Activated CD8-positive, alpha-beta T cell treated with anti-CD3 and anti-CD28 coated beads for 36 hours (primary cell): ENCODE measurements around the gene GPR26. TPM values are rescaled to one million over a fixed set of nuclear protein-coding genes. Genes with fewer than 3 reads are reported as not detected.

Experiments used
- ATAC-seq: fragments of 200-7000 bp; cut with Tn5 transposase; one replicate; pipeline ENCODE4 v1.10.0; 2021; ENCODE audit warnings: mild to moderate bottlenecking, moderate library complexity
- CTCF ChIA-PET: fragments of 350-600 bp; sonication (Branson Sonifier 250); formaldehyde crosslinking; loops from one replicate; lab custom pipeline; 2021; ENCODE audit warnings: antibody characterized with exemption; lab: Charles Lee
- POLR2A ChIA-PET: fragments of 350-600 bp; sonication (Branson Sonifier 250); formaldehyde crosslinking; loops from one replicate; lab custom pipeline; 2021; ENCODE audit warnings: antibody characterized with exemption; lab: Charles Lee
- DNase-seq: peaks from one replicate; pipeline ENCODE4 v3.0.0-alpha.2; 2020
- H3K27ac Mint-ChIP-seq: one replicate; pipeline ENCODE4 v1.8.0; 2021; ENCODE audit warnings: mild to moderate bottlenecking, mixed read lengths
- H3K27me3 Mint-ChIP-seq: one replicate; pipeline ENCODE4 v1.8.0; 2021; ENCODE audit warnings: mixed read lengths
- H3K36me3 Mint-ChIP-seq: one replicate; pipeline ENCODE4 v1.8.0; 2021; ENCODE audit warnings: low read depth, mixed read lengths
- H3K4me1 Mint-ChIP-seq: one replicate; pipeline ENCODE4 v1.8.0; 2021; ENCODE audit warnings: low read depth, mixed read lengths
- H3K4me3 Mint-ChIP-seq: one replicate; pipeline ENCODE4 v1.8.0; 2021; ENCODE audit warnings: mild to moderate bottlenecking, moderate library complexity, mixed read lengths
- H3K9me3 Mint-ChIP-seq: one replicate; pipeline ENCODE4 v1.8.0; 2021; ENCODE audit warnings: mixed read lengths
- CTCF ChIP-seq: fragments of 200-600 bp; IDR thresholded peaks from one replicate; pipeline ENCODE4 v1.8.0; 2022; ENCODE audit warnings: antibody characterized with exemption, mild to moderate bottlenecking
- intact Hi-C: fragments of 100-400 bp; cut with micrococcal nuclease; formaldehyde crosslinking; loops from one replicate; pipeline ENCODE4 v1.10.0; 2022
- total RNA-seq, 2 experiments: library from RNA; stranded (reverse); gene quantifications; one replicate each; pipeline ENCODE4 v1.2.3, GENCODE V29; 2021

The GPR26 gene
- total RNA-seq, 2 experiments from 2014 or later, result not detected

GRCh38 chr10:123682477-123682876, 16.3 kb downstream of the GPR26 start:
- peaks cover 2% of the 10 kb centered on the region for H3K27me3 Mint-ChIP-seq
- CTCF ChIA-PET, result no interaction called here
- H3K4me3 Mint-ChIP-seq, result no peak overlapping the region
- no peak for DNase-seq
- intact Hi-C loops, result no loop called here
- no peaks in the 10 kb centered on the region for H3K36me3 Mint-ChIP-seq
- no peaks in the 10 kb centered on the region for H3K4me1 Mint-ChIP-seq
- POLR2A ChIA-PET, result no interaction called here
- H3K9me3 Mint-ChIP-seq, result no peaks in the 10 kb centered on the region
- TF ChIP-seq CTCF, result no peak
- ATAC-seq, result no peak
- H3K27ac Mint-ChIP-seq, result no peak overlapping the region

- ChIA-PET POLR2A (no interaction called here), CTCF (no interaction called here)
- no peak for TF ChIP-seq CTCF
- Mint-ChIP-seq H3K27me3 (peaks cover 2% of the 10 kb centered on the region), H3K4me1 (no peaks in the 10 kb centered on the region), H3K27ac (no peak overlapping the region), H3K9me3 (no peaks in the 10 kb centered on the region), H3K4me3 (no peak overlapping the region), H3K36me3 (no peaks in the 10 kb centered on the region)
- ATAC-seq, result no peak
- intact Hi-C loops, result no loop called here
- DNase-seq, result no peak
Measured at GRCh38 chr10:123683459-123683858, 17.3 kb downstream of the GPR26 start.

- Mint-ChIP-seq H3K36me3 (no peaks in the 10 kb centered on the region), H3K27me3 (peaks cover 2% of the 10 kb centered on the region), H3K9me3 (no peaks in the 10 kb centered on the region), H3K4me1 (no peaks in the 10 kb centered on the region), H3K4me3 (no peak overlapping the region), H3K27ac (no peak overlapping the region)
- DNase-seq (no peak), ATAC-seq (no peak)
- ChIA-PET POLR2A (no interaction called here), CTCF (no interaction called here)
- no peak for TF ChIP-seq CTCF
- intact Hi-C loops, result no loop called here
Measured at GRCh38 chr10:123683865-123684264, 17.7 kb downstream of the GPR26 start.

- TF ChIP-seq CTCF, result no peak
Measured at GRCh38 chr10:123685260-123685659, 19.1 kb downstream of the GPR26 start.

DNA sequence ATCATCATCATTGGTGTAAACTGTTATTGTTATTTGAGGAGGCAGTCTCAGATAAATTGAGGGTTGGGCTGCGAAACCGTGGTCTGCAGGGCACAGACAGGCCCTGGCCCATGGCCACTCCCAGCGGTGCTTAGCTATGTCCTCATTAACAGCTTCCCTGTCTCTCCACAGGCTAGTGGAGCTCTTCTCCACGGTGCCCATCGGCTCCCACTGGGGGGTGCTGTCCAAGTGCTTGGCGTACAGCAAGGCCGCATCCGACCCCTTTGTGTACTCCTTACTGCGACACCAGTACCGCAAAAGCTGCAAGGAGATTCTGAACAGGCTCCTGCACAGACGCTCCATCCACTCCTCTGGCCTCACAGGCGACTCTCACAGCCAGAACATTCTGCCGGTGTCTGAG, 21.6 kb downstream of the GPR26 start:
- intact Hi-C loops, result no loop called here
- ATAC-seq (no peak), DNase-seq (no peak)
- H3K27me3 Mint-ChIP-seq, result peaks cover 2% of the 10 kb centered on the region
- TF ChIP-seq CTCF, result no peak
- no peaks in the 10 kb centered on the region for H3K9me3 Mint-ChIP-seq
- no peaks in the 10 kb centered on the region for H3K36me3 Mint-ChIP-seq
- POLR2A ChIA-PET, result no interaction called here
- H3K4me3 Mint-ChIP-seq, result no peak overlapping the region
- CTCF ChIA-PET, result no interaction called here
- no peaks in the 10 kb centered on the region for H3K4me1 Mint-ChIP-seq
- no peak overlapping the region for H3K27ac Mint-ChIP-seq

More at GRCh38 chr10:123685260-123685659, 19.1 kb downstream of the GPR26 start:
- no peak for ATAC-seq
- POLR2A ChIA-PET, result no interaction called here
- Mint-ChIP-seq H3K36me3 (no peaks in the 10 kb centered on the region), H3K27ac (no peak overlapping the region), H3K27me3 (peaks cover 2% of the 10 kb centered on the region), H3K4me1 (no peaks in the 10 kb centered on the region), H3K9me3 (no peaks in the 10 kb centered on the region), H3K4me3 (no peak overlapping the region)
- DNase-seq, result no peak
- CTCF ChIA-PET, result no interaction called here
- intact Hi-C loops, result no loop called here
